H1 (cell line): Measurements from ENCODE around the gene FOXL2NB. TPM values are rescaled to one million over a fixed set of nuclear protein-coding genes. Genes with fewer than 3 reads are reported as not detected.
A peak's percentile ranks its signal among the peaks of the same experiment; 100 is the strongest.

Experiments used
- CTCF ChIA-PET: fragments of 300-600 bp; sonication (Branson Sonifier 250); formaldehyde crosslinking; loops from one replicate; lab custom pipeline; 2021; ENCODE audit not compliant: partially characterized antibody; lab: Charles Lee
- POLR2A ChIA-PET: fragments of 300-600 bp; sonication (Branson Sonifier 250); formaldehyde crosslinking; loops from one replicate; lab custom pipeline; 2021; ENCODE audit warnings: inconsistent platforms; ENCODE audit not compliant: partially characterized antibody; lab: Charles Lee
- DNase-seq, 2 experiments: peaks; one replicate each; pipeline versions ENCODE4 v3.0.0 to v3.0.0-alpha.2; 2010 to 2022; ENCODE audit warnings: low spot score in 2 of 2, low read depth in 1 of 2, mixed read lengths in 1 of 2
- FAIRE-seq: peaks from 2 replicates; lab custom pipeline; 2011; peaks lifted over from hg19 to GRCh38; lab: Jason Lieb, UNC
- H2AFZ ChIP-seq: 2 replicates; pipeline ENCODE4 v1.8.1; 2012; ENCODE audit warnings: low read length, inconsistent platforms
- H2AK5ac ChIP-seq: 2 replicates; pipeline ENCODE4 v1.6.1; 2013; ENCODE audit warnings: low read depth, low read length
- H2BK120ac ChIP-seq: replicated peaks from 2 replicates; pipeline ENCODE3; 2013; ENCODE audit warnings: low read depth, low read length, inconsistent platforms
- H2BK12ac ChIP-seq: 2 replicates; pipeline ENCODE4 v1.6.1; 2013; ENCODE audit warnings: low read depth, low read length
- H2BK15ac ChIP-seq: 2 replicates; pipeline ENCODE4 v1.6.1; 2013; ENCODE audit warnings: low read length
- H2BK20ac ChIP-seq: 2 replicates; pipeline ENCODE4 v1.6.1; 2013; ENCODE audit warnings: low read length
- H2BK5ac ChIP-seq: 2 replicates; pipeline ENCODE4 v1.6.1; 2013; ENCODE audit warnings: low read depth, low read length
- H3K14ac ChIP-seq: 2 replicates; pipeline ENCODE4 v1.6.1; 2013; ENCODE audit warnings: inconsistent platforms; ENCODE audit not compliant: insufficient read length
- H3K18ac ChIP-seq: 2 replicates; pipeline ENCODE4 v1.6.1; 2013; ENCODE audit warnings: low read length; ENCODE audit errors: extremely low read depth
- H3K23ac ChIP-seq: 2 replicates; pipeline ENCODE4 v1.6.1; 2013; ENCODE audit warnings: inconsistent platforms; ENCODE audit not compliant: insufficient read length
- H3K23me2 ChIP-seq: 2 replicates; pipeline ENCODE4 v1.6.1; 2013; ENCODE audit warnings: low read depth, low read length
- H3K27ac ChIP-seq: 2 replicates; pipeline ENCODE4 v1.6.1; 2011; ENCODE audit warnings: low read depth, low read length, inconsistent platforms
- H3K27me3 ChIP-seq, 4 experiments: replicated peaks in 1 of 4; 1 replicate in 1 of 4; 2 replicates in 3 of 4; pipeline versions ENCODE4 v1.6.1 to v1.8.1; 2011 to 2013; ENCODE audit warnings: low read length in 3 of 4, mild to moderate bottlenecking in 3 of 4, inconsistent platforms in 2 of 4, mixed read lengths in 2 of 4, moderate library complexity in 1 of 4; ENCODE audit not compliant: control insufficient read depth in 3 of 4, insufficient read depth in 3 of 4; ENCODE audit errors: extremely low read depth in 1 of 4
- H3K36me3 ChIP-seq, 4 experiments: 2 replicates each; pipeline versions ENCODE4 v1.6.1 to v1.8.1; 2011 to 2013; ENCODE audit warnings: mild to moderate bottlenecking in 4 of 4, low read length in 3 of 4, moderate library complexity in 2 of 4, control low read depth in 1 of 4, inconsistent platforms in 1 of 4; ENCODE audit not compliant: insufficient read depth in 4 of 4, control insufficient read depth in 2 of 4
- H3K4ac ChIP-seq: replicated peaks from 2 replicates; pipeline ENCODE3; 2013; ENCODE audit warnings: low read length, low read depth, mixed read lengths, inconsistent platforms; ENCODE audit not compliant: insufficient read length
- H3K4me1 ChIP-seq, 4 experiments: replicated peaks in 1 of 4; 1 replicate in 1 of 4; 2 replicates in 3 of 4; pipeline versions ENCODE4 v1.6.1 to v1.8.1; 2011 to 2013; ENCODE audit warnings: low read length in 3 of 4, inconsistent platforms in 2 of 4, mixed read lengths in 1 of 4; ENCODE audit not compliant: insufficient read depth in 4 of 4, control insufficient read depth in 3 of 4
- H3K4me2 ChIP-seq, 2 experiments: 2 replicates each; pipeline versions ENCODE4 v1.6.1 to v1.8.1; 2011 to 2013; ENCODE audit warnings: low read depth in 2 of 2, low read length in 2 of 2, control low read depth in 1 of 2, inconsistent platforms in 1 of 2, mild to moderate bottlenecking in 1 of 2; ENCODE audit not compliant: insufficient read depth in 1 of 2
- H3K4me3 ChIP-seq, 4 experiments: fragments of 200-600, 300-600 bp in 1 of 4; sonication (generic), shearing (Covaris generic), sonication (Bioruptor Twin) in 1 of 4; 2 replicates each; pipeline versions ENCODE4 v1.5.1 to v1.8.1; 2011 to 2016; ENCODE audit warnings: low read length in 4 of 4, low read depth in 3 of 4, control low read depth in 2 of 4, inconsistent platforms in 2 of 4, mild to moderate bottlenecking in 2 of 4, mixed read lengths in 1 of 4, moderate library complexity in 1 of 4; ENCODE audit not compliant: insufficient read depth in 2 of 4; ENCODE audit errors: extremely low read depth in 1 of 4
- H3K56ac ChIP-seq: replicated peaks from 2 replicates; pipeline ENCODE3; 2013; ENCODE audit warnings: low read depth, mild to moderate bottlenecking, mixed read lengths, low read length, inconsistent platforms; ENCODE audit not compliant: insufficient read length
- H3K79me1 ChIP-seq: 2 replicates; pipeline ENCODE4 v1.6.1; 2013; ENCODE audit warnings: low read depth, low read length, control low read depth
- H3K79me2 ChIP-seq, 2 experiments: 2 replicates each; pipeline versions ENCODE4 v1.6.1 to v1.8.1; 2012 to 2013; ENCODE audit warnings: low read length in 2 of 2, mild to moderate bottlenecking in 2 of 2, inconsistent platforms in 1 of 2; ENCODE audit not compliant: insufficient read depth in 2 of 2, control insufficient read depth in 1 of 2
- H3K9ac ChIP-seq, 4 experiments: replicated peaks in 1 of 4; 1 replicate in 1 of 4; 2 replicates in 3 of 4; pipeline versions ENCODE4 v1.6.1 to v1.8.1; 2011 to 2013; ENCODE audit warnings: low read depth in 3 of 4, low read length in 3 of 4, control low read depth in 2 of 4, mild to moderate bottlenecking in 2 of 4, moderate library complexity in 2 of 4, inconsistent platforms in 1 of 4; ENCODE audit errors: extremely low read depth in 1 of 4
- H3K9me3 ChIP-seq, 2 experiments: 2 replicates each; pipeline versions ENCODE4 v1.6.1 to v1.8.1; 2012 to 2013; ENCODE audit warnings: mild to moderate bottlenecking in 2 of 2, moderate library complexity in 2 of 2, control low read depth in 1 of 2, inconsistent platforms in 1 of 2, low read depth in 1 of 2, low read length in 1 of 2, mixed read lengths in 1 of 2; ENCODE audit not compliant: insufficient read depth in 2 of 2
- H4K20me1 ChIP-seq, 2 experiments: replicated peaks in 1 of 2; 2 replicates each; pipeline versions ENCODE3 to v1.8.1; 2011 to 2013; ENCODE audit warnings: inconsistent platforms in 2 of 2, low read length in 2 of 2, mild to moderate bottlenecking in 1 of 2; ENCODE audit not compliant: insufficient read depth in 2 of 2, control insufficient read depth in 1 of 2
- H4K5ac ChIP-seq: 2 replicates; pipeline ENCODE4 v1.6.1; 2013; ENCODE audit warnings: low read length, low read depth, mixed read lengths, inconsistent platforms; ENCODE audit not compliant: insufficient read length
- H4K8ac ChIP-seq: 2 replicates; pipeline ENCODE4 v1.8.0; 2013; ENCODE audit warnings: mild to moderate bottlenecking, moderate library complexity, low read length, inconsistent platforms; ENCODE audit not compliant: insufficient read depth; ENCODE audit errors: extremely low read depth
- H4K91ac ChIP-seq: replicated peaks from 2 replicates; pipeline ENCODE3; 2013; ENCODE audit warnings: low read length, mixed read lengths, inconsistent platforms; ENCODE audit not compliant: insufficient read length
- EZH2 ChIP-seq: fragments of 200-600 bp; sonication (generic); IDR thresholded peaks from 2 replicates; pipeline ENCODE4 v1.7.1; 2012; ENCODE audit warnings: low read depth, mild to moderate bottlenecking, moderate library complexity, low read length, inconsistent platforms; ENCODE audit not compliant: severe bottlenecking
- SIX5 ChIP-seq: IDR thresholded peaks from 2 replicates; pipeline ENCODE4 v1.6.1; 2011; ENCODE audit warnings: mild to moderate bottlenecking, low read depth, low read length
- TEAD4 ChIP-seq: IDR thresholded peaks from 2 replicates; pipeline ENCODE4 v1.6.1; 2012; ENCODE audit warnings: low read depth, low read length, inconsistent platforms, mixed read lengths
- WGBS, 2 experiments: shearing (Covaris generic) in 1 of 2; methylation state at CpG; one replicate each; pipeline versions ENCODE4 v1.1.6 to v1.1.7; 2013 to 2015; ENCODE audit warnings: low lambda C conversion rate in 2 of 2, mixed read lengths in 2 of 2, inconsistent platforms in 1 of 2, low coverage in 1 of 2, missing lambda C conversion rate in 1 of 2; ENCODE audit not compliant: insufficient replicate concordance in 2 of 2, insufficient coverage in 1 of 2, insufficient read length in 1 of 2; ENCODE audit errors: extremely low coverage in 1 of 2, missing lambda C conversion rate in 1 of 2; 5-methylcytosine and 5-hydroxymethylcytosine counted together
- polyA plus RNA-seq, 7 experiments: library from polyadenylated mRNA; depleted of rRNA in 3 of 7; stranded (reverse) in 5 of 7; unstranded in 2 of 7; fragments of >200 nt in 5 of 7; fragments of 200-250 nt in 2 of 7; gene quantifications; 1 replicate in 5 of 7; 2 replicates in 1 of 7; 4 replicates in 1 of 7; pipeline versions ENCODE4 v1.2.1 to v1.2.3, GENCODE V29; 2011 to 2013; ENCODE audit warnings: missing spikeins in 2 of 7, mixed read lengths in 2 of 7
- total RNA-seq: library from RNA; stranded (reverse); fragmentation: NEBNext Ultra II Directional; extraction: Animal tissue kit (Norgen Biotek cat#: 25700); gene quantifications from 2 replicates; pipeline ENCODE4 v1.2.1, GENCODE V29; 2021

FOXL2NB gene
- total and polyA plus RNA-seq, 2 of the 8 experiments (the other 6 are each of a cell fraction or from before 2014, with no cell fraction given) = 5.4 to 7.3 TPM

GRCh38 chr3:138944654-138944928 lies 2.4 kb upstream of the FOXL2NB start:
- H2BK20ac ChIP-seq = no peak overlapping the region
- peaks cover 81 to 100% (median 95%) of the 10 kb centered on the region in 4 experiments for H3K27me3 ChIP-seq
- H2AK5ac ChIP-seq = no peak overlapping the region
- no peaks in the 10 kb centered on the region for H3K79me2 ChIP-seq
- H2BK5ac ChIP-seq = no peak overlapping the region
- no peak overlapping the region for H3K9ac ChIP-seq
- H3K56ac ChIP-seq = no peak overlapping the region
- ChIA-PET CTCF (interaction anchor here (0.7 to 7.3 kb wide), 8 partner anchors 10 to 477 kb away, joined by 3 to 65 read pairs (median 3); no protein-coding TSS in a partner anchor), POLR2A (interaction anchor here (1.5 to 10.0 kb wide), 3 partner anchors 8 to 35 kb away, joined by 4 to 149 read pairs (median 84); no protein-coding TSS in a partner anchor)
- H4K91ac ChIP-seq = no peak overlapping the region
- DNase-seq = no peak
- 0 out of 2 replicates have a peak overlapping the region, but pooled peaks have one; percentile 93 for H3K18ac ChIP-seq
- peak overlapping the region; percentile 21 to 54 (median 32) for H3K4me3 ChIP-seq
- no peak for FAIRE-seq
- peaks cover 7 to 42% (median 20%) of the 10 kb centered on the region in 4 experiments for H3K4me1 ChIP-seq
- no peak overlapping the region for H2BK12ac ChIP-seq
- no peak overlapping the region for H4K5ac ChIP-seq
- H3K27ac ChIP-seq = no peak overlapping the region
- H2BK120ac ChIP-seq = no peak overlapping the region
- H3K4ac ChIP-seq = no peak overlapping the region
- no peak overlapping the region for H4K8ac ChIP-seq
- no peaks in the 10 kb centered on the region for H3K79me1 ChIP-seq
- peaks cover 0 to 4% (median 0%) of the 10 kb centered on the region in 4 experiments; a peak in 1 of 8 replicates for H3K36me3 ChIP-seq
- no peak overlapping the region for H3K23ac ChIP-seq
- H3K4me2 ChIP-seq = peak overlapping the region; percentile 73 to 84
- H2AFZ ChIP-seq = no peak overlapping the region
- no peak overlapping the region for H2BK15ac ChIP-seq
- WGBS, 2 experiments = 0% methylated on average over 10 of the region's 12 CpGs; no CpG with 5 or more reads in 1 of the 2 experiments
- H3K14ac ChIP-seq = no peak overlapping the region
- H4K20me1 ChIP-seq = peaks cover 6 to 25% of the 10 kb centered on the region in 2 experiments
- no peaks in the 10 kb centered on the region; a peak in 1 of 4 replicates for H3K9me3 ChIP-seq
- peaks cover 21% of the 10 kb centered on the region for H3K23me2 ChIP-seq
- TF ChIP-seq SIX5 (no peak), EZH2 (peak; percentile 64), TEAD4 (no peak)
